Measurements from ENCODE around the gene YWHAQ.
A peak's percentile ranks its signal among the peaks of the same experiment; 100 is the strongest.

YWHAQ gene

DNA sequence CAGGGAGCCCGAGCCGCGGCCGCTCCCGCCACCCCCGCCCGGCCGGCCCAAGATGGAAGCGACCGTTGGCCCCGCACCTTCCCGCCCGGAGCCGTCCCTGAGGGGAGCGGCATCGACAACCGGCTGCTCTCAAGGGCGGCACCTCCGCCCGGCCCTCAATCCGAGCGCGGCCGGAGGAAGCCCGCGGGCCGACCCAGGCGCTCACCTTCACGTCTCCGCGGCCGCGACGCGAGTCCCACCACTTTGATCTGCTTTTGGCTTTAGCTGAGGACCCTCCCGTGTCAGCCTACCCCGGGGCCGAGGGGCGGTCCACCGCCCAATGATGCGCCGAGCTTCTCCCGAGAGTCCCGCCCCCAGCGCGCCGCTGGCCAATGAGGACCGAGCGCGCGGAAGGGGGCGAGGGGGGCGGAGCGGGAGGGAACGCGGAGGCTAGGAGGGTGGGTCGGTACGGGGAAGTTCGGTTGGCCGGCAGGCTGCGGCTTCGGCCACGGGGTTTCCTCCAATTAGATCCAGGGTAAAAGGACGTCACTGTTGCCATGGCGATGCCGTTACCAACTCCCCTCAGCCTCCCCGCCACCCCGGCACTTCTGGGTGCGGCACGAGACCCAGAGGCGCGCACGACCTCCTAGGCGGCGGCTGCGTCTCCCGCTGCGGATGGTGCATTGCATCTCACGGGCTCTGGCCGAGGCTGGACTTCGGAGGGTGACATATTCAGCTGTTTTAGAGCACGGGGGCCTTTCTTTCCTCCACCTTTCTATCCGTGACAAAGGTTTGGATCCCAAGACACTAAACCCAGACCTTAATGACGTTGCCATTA, at the start of gene YWHAQ:
Gene YWHAQ, minus strand, starts transcription at position 262 of the 817 bp plus-strand sequence. CDS start 545 bp downstream, outside the sequence.
- DNase-seq (ENCODE audit: low spot score): peak; percentile 100

DNA sequence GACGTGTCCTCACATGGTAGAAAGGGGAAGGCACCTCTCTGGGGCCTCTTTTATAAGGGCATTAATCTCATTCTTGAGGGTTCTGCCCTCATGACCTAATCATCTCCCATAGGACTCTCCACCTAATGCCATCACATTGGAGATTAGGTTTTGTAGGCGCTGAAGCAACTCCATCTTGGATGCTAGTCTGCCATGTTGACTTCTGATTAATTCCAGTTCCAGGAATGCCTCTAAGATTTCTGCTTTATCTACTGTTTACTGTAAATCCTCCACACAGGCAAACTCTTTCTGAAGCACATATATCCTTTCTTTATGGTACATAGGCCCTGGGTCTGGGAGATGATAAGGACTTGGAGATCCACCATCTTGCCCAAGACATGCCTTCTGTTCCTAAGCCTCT, 49.3 kb upstream of the YWHAQ start:
- no peak for DNase-seq (ENCODE audit: low spot score)

GRCh38 chr2:9679218-9679617, 48.4 kb upstream of the YWHAQ start:
- DNase-seq (ENCODE audit: low spot score): no peak

DNA sequence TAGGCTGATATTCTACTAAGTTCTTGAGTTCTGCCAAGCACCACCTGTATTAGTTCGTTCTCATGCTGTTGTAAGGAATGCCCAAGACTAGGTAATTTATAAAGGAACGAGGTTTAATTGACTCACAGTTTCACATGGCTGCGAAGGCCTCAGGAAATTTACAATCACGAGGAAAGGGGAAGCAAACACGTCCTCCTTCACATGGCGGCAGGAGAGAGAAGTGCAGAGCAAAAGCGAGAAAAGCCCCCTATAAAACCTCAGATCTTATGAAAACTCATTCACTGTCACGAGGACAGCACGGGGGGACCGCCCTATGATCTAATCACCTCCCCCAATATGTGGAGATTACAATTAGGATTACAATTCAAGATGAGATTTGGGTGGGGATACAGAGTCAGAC, 47.7 kb upstream of the YWHAQ start:
- no peak for DNase-seq (ENCODE audit: low spot score)

GRCh38 chr2:9675415-9676351, 44.9 kb upstream of the YWHAQ start:
- no peak for DNase-seq (ENCODE audit: low spot score)

DNA sequence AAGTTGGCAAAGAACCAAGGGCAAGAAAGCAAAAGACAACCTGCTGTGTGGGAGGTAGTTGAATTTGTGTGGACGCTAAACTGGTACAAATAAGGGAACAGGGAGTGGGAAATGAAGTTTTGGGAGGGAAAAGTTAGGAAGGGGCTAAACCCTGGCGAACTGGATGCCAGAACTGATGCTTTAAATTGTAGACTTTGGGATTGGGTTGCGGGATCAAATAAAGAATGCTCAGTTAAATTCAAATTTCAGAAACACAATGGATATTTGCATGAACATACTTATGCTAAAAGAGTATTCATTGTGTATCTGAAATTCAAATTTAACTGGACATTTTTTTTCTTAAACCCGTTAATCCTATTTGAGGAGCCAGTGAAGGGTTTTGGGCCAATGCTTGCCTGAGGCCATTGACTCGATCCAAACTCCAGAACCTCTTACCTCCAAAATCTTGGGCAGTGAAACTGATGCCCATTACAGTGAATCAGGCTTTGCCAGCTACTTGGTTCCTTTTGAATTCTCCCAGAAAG, 44.2 kb upstream of the YWHAQ start:
- no peak for DNase-seq (ENCODE audit: low spot score)

DNA sequence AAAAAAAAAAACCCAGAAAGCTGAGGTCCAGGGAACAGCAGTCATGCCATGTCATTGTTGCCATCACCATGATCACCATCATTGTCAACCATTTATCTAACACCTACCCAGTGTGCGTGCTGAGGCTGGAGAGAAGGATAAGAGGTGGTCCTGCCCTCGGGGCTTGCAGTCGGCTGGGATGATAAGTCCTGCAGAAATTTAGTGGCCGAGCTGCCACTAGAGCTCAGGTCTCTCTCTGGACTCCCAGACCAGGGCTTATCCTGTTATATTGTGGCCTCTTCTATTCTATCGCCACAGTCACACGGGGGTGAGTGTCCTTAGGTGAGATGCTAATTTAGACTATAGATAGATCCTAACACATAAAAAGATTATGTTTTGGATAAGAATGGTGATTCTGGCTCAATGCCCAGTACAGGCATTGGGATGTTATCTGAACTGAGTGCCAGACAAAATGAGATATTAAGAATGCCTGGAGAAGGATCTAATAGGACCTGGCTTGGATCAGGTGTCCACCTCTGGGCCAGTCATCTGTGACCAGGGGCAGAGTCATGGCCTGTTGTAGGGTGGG, 43.2 kb upstream of the YWHAQ start:
- no peak for DNase-seq (ENCODE audit: low spot score)

GRCh38 chr2:9668687-9669345, 38.0 kb upstream of the YWHAQ start:
- no peak for DNase-seq (ENCODE audit: low spot score)

DNA sequence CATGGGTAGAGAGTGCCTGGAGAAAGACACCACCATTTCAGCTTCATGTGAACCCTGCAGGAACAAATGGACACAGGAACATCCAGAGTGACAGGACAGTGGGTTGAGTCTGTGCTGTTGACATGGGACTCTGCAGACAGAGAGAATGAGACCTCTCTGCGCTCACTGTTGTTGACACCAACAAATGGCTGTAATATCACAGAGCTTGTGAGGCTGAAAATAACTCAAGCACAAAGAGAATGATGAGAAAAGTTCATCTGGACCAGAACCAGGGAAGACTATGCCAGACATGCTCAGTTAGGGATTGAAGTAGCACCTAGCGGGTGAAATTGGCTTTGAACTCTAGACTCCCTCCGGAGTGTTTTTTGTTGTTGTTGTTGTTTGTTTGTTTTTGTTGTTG, 37.0 kb upstream of the YWHAQ start:
- no peak for DNase-seq (ENCODE audit: low spot score)

DNA sequence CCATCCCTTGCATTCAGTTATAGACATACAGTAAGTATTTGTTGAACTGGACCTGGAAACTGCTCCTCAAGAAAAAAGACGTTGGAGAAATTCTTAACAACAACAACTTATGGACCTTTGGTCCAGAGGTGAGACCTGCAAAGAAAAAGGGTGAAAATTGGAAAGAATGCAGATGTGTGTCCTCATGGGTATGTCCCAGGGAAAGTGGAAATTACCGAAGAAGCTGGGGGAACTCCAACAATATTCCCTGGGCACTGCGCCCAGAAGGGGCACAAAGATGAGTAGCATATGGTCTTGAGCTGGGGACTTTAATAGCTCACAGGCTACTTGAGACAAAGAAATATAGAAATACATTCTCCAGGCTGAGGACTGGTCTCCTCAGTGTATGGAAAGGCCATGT, 35.5 kb upstream of the YWHAQ start:
- DNase-seq (ENCODE audit: low spot score): no peak

GRCh38 chr2:9665898-9666297, 35.1 kb upstream of the YWHAQ start:
- DNase-seq (ENCODE audit: low spot score): no peak

DNA sequence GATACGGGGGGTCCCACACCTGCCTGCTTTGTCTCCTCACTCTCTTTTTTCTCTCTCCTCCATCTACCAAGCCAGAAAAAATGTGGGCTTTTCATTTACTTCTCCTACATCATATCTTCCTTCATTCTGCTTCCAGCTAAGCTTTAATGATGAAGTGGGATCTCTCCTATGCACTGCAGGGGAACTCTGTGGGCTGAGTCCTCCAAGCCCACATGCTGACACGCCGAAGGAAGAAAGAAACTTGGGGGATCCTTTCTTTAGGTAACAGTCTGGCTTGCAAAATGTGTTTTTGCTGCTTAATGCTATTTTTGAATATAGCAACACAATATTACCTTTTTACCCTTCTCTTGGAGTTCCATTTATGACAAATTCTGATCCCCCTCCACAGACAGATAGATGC, 33.6 kb upstream of the YWHAQ start:
- DNase-seq (ENCODE audit: low spot score): no peak

DNA sequence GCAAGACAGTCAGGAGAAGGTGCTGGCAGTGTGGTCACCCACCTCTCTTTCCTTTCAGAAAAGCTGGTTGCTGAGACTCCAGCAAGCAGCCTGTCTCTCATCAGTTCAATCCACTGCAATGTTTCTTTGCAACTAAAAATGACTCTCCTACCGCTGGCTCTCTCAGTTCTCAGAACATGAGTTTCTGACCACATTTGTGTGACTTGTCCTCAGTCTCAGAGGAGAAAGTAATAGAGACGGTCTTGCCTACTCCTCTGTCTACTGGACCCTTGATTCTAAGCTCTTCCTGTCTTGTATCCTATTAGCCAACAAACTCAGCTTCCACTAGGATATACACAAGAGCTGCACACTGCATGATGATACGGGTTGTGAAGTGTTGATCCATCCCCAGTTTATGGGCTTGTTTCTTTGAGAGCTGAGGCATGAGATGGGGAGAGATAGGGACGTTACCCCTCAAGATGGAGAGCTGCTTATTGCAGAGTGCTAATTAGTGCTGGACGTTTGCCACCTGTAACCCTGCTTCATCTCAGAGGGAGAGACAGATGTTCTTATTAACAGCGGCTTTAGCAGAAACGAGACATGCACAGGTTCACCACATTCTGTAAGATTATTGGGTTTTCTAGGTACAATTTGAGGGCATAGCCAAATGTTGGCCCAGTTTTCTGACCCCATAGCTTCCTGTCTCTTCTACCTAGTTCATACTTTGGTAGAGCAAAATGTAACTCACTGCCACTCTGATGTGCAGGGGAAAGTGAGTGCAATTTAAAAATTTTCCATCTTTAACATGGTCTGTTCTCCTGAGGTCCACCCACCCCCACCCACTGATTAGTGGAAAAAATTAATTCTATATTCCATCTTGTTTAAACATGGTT, 32.4 kb upstream of the YWHAQ start:
- DNase-seq (ENCODE audit: low spot score): no peak

- no peak for DNase-seq (ENCODE audit: low spot score)
These were observed 30.5 kb upstream of the YWHAQ start for GRCh38 chr2:9661261-9661660.

GRCh38 chr2:9660781-9661180, 30.0 kb upstream of the YWHAQ start:
- DNase-seq (ENCODE audit: low spot score): no peak

DNA sequence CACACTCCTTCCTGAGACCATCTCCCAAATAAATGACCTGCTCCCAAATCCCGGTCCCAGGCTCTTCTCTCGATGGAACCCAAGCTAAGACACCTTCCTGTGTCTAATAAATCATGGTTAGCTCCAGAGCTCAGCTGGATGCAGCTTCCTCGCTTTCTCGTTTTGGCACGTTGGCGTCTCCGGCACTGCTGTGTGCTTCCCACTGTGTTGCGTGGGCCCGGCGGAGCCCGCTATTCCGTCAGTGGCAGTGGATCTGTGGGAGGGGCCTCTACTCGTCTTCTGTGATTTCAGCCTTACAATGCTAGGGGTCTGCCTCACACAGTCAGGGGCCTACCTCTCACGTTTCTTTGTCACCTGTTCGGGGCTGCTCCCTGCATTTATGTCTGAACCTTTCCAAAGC, 29.4 kb upstream of the YWHAQ start:
- DNase-seq (ENCODE audit: low spot score): no peak

DNA sequence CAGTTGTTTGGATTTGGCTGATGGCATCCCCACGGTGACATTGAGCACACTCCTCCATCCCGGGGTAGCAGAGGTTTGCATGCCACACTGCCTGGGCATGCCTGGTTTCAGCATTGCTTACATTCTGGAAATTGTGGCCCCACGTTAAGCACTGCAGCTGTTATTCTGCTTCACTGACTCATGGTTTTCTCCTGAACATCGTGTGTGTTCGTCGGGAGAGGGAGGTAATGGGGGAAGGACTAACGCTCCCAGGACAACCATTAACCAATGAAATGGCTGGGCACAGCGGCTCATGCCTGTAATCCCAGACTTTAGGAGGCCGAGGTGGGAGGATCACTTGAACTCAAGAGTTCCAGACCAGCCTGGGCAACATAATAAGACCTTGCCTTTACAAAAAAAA, 28.2 kb upstream of the YWHAQ start:
- DNase-seq (ENCODE audit: low spot score): no peak

GRCh38 chr2:9657731-9658130, 26.9 kb upstream of the YWHAQ start:
- DNase-seq (ENCODE audit: low spot score): no peak

DNA sequence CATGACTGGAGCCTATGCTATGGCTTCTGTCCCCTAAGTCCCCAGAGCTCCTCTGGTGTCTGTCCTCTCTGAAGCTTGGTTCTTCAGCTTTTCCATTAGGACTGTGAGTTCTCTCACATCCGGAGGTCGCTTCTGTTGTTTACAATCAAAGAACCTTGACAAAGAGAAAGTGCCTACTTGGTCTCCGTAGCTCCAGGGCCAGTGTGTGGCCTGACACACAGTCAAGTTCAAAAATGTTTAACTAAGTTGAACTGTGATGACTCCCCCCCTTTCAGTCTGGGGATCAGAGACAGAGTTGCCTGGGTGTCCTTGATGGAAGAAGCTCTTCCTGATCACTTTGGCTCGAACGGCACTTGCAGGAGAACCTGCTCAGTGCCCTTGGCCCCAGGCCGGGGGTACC, 26.3 kb upstream of the YWHAQ start:
- DNase-seq (ENCODE audit: low spot score): no peak

DNA sequence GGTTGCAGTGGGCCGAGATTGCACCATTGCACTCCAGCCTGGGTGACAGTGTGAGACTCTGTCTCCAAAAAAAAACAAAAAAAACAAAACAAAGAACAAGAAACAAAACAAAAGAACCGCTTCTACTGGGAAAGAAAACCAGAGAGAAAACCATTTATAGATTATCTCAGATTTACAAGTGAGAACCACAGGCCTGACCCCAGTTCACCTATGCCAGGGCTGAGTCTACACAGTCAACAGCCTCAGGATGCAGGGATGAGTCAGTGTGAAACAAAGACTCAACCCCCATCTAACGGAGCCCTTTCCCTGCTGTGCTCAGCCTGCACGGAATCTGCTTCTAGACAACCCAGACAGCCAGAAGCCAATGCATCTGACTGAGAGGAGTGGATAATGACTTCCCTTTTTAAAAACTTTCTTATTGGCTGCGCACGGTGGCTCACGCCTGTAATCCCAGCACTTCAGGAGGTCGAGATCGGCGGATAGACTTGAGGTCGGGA, 25.5 kb upstream of the YWHAQ start:
- DNase-seq (ENCODE audit: low spot score): no peak

All from left forelimb (tissue), 1 donor.